Gastrocnemius medialis (tissue), 4 donors: ENCODE measurements around the gene LRCH1.

Experiments used
- POLR2A ChIP-seq, 2 donors: fragments of 450-650 bp; IDR thresholded peaks; one replicate each; pipeline ENCODE4 v1.6.1; 2017; ENCODE audit warnings: antibody characterized with exemption in 2 of 2, mild to moderate bottlenecking in 2 of 2, moderate library complexity in 2 of 2
- TF ChIP-seq, protein P1 (sequence below), 5 experiments: fragments of 450-650 bp in 3 of 5; fragments of 200-600 bp in 2 of 5; sonication (generic) in 2 of 5; IDR thresholded peaks in 4 of 5; conservative IDR thresholded peaks in 1 of 5; 1 replicate in 4 of 5; 2 replicates in 1 of 5; pipeline ENCODE4 v1.5.1; 2016 to 2019; ENCODE audit warnings: antibody characterized with exemption in 5 of 5, mild to moderate bottlenecking in 3 of 5, moderate library complexity in 3 of 5

- TF ChIP-seq POLR2A (IDR thresholded peaks at IDR 0.05), result peak; percentile 26 to 33
- TF ChIP-seq, protein P1, sequence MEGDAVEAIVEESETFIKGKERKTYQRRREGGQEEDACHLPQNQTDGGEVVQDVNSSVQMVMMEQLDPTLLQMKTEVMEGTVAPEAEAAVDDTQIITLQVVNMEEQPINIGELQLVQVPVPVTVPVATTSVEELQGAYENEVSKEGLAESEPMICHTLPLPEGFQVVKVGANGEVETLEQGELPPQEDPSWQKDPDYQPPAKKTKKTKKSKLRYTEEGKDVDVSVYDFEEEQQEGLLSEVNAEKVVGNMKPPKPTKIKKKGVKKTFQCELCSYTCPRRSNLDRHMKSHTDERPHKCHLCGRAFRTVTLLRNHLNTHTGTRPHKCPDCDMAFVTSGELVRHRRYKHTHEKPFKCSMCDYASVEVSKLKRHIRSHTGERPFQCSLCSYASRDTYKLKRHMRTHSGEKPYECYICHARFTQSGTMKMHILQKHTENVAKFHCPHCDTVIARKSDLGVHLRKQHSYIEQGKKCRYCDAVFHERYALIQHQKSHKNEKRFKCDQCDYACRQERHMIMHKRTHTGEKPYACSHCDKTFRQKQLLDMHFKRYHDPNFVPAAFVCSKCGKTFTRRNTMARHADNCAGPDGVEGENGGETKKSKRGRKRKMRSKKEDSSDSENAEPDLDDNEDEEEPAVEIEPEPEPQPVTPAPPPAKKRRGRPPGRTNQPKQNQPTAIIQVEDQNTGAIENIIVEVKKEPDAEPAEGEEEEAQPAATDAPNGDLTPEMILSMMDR (IDR thresholded peaks at IDR 0.05 in 4 of 5, conservative IDR thresholded peaks at IDR 0.05 in 1 of 5), result no peak
Measured at GRCh38 chr13:46552889-46553520, at the start of gene LRCH1.
